Heart right ventricle (tissue), 16 donors: ENCODE measurements around the gene CDK10. TPM values are rescaled to one million over a fixed set of nuclear protein-coding genes. Genes with fewer than 3 reads are reported as not detected.

Experiments used
- ATAC-seq, 8 donors: fragments of 200-7000 bp; cut with Tn5 transposase; one replicate each; pipeline ENCODE4 v1.9.1; 2020; ENCODE audit warnings: mild to moderate bottlenecking in 8 of 8, moderate library complexity in 8 of 8, moderate number of reproducible peaks in 1 of 8
- DNase-seq, 2 donors: peaks; one replicate each; pipeline ENCODE4 v3.0.0-alpha.2; 2020
- H3K27ac ChIP-seq, 10 donors: fragments of 200-600 bp; sonication (generic) in 2 of 10; one replicate each; pipeline versions ENCODE4 v1.5.0 to v1.8.0; 2020 to 2022; ENCODE audit warnings: mild to moderate bottlenecking in 3 of 10
- H3K27me3 ChIP-seq, 7 donors: fragments of 200-600 bp; one replicate each; pipeline ENCODE4 v1.8.0; 2021 to 2022; ENCODE audit warnings: mild to moderate bottlenecking in 2 of 7
- H3K36me3 ChIP-seq, 9 donors: fragments of 200-600 bp; sonication (generic) in 1 of 9; one replicate each; pipeline versions ENCODE4 v1.5.0 to v1.8.0; 2020 to 2022; ENCODE audit warnings: mild to moderate bottlenecking in 2 of 9
- H3K4me1 ChIP-seq, 9 donors: fragments of 200-600 bp; sonication (generic) in 1 of 9; one replicate each; pipeline versions ENCODE4 v1.5.0 to v1.8.0; 2020 to 2022; ENCODE audit warnings: mild to moderate bottlenecking in 4 of 9
- H3K4me3 ChIP-seq, 10 donors: fragments of 200-600 bp; sonication (generic) in 2 of 10; one replicate each; pipeline versions ENCODE4 v1.5.0 to v1.8.0; 2020 to 2022; ENCODE audit warnings: mild to moderate bottlenecking in 7 of 10, moderate library complexity in 2 of 10
- H3K9me3 ChIP-seq, 11 donors: fragments of 200-600 bp in 10 of 11; sonication (generic) in 2 of 11; one replicate each; pipeline versions ENCODE4 v1.5.0 to v1.8.0; 2013 to 2022; ENCODE audit warnings: mild to moderate bottlenecking in 2 of 11, control low read depth in 1 of 11, moderate library complexity in 1 of 11
- CTCF ChIP-seq, 9 donors: fragments of 200-600 bp; sonication (generic) in 2 of 9; IDR thresholded peaks; one replicate each; pipeline versions ENCODE4 v1.5.0 to v1.8.0; 2021 to 2022; ENCODE audit warnings: antibody characterized with exemption in 9 of 9, mild to moderate bottlenecking in 5 of 9, moderate library complexity in 1 of 9
- WGBS, 2 donors: extraction: QIAGEN DNeasy Blood & Tissue Kit; methylation state at CpG; one replicate each; pipeline ENCODE4 v1.1.7; 2013; ENCODE audit warnings: inconsistent platforms in 1 of 2; 5-methylcytosine and 5-hydroxymethylcytosine counted together
- intact Hi-C, 10 donors: fragments of 100-400 bp; cut with DNase I; formaldehyde crosslinking; loops; one replicate each; pipeline versions ENCODE4 v1.11.1 to v1.14.2; 2022
- polyA plus RNA-seq, 2 donors: library from polyadenylated mRNA; stranded (reverse); fragments of 200-250 nt; gene quantifications; one replicate each; pipeline ENCODE4 v1.2.3, GENCODE V29; 2013
- total RNA-seq, 10 donors: library from RNA; stranded (reverse); fragmentation: NEBNext Ultra II Directional in 3 of 10; extraction: Animal tissue kit (Norgen Biotek cat#: 25700) in 3 of 10; gene quantifications; one replicate each; pipeline versions ENCODE4 v1.2.1 to v1.2.4, GENCODE V29; 2021 to 2023
- donor health status: Arrhythmogenic right ventricular cardiomyopathy.
- donor health status: ischemic (EF 13 %, LVEDD 7.1; RV severe dilation, severe dysfunction).
- donor health status: healthy with polysubstance abuse.
- donor health status: DM: no; HTN: yes; CAD: no.
- donor health status: DM: no; HTN: no; CAD: no.
- donor health status: ischemic (EF 25% LVEDD 6.9; RV normal size, moderate dysfunction).
- donor health status: ischemic (EF 25% LVEDD 5.7; RV mildly dilated, moderate dysfunction).
- donor health status: healthy.
- donor health status: DM: yes; HTN: yes; CAD: no.
- donor health status: Ischemic cardiomyopathy.
- donor health status: ischemic (EF 35%, LVEDD 5.7; RV mildly dilated, moderate dysfunction).
- donor health status: nonischemic (EF 11% LVEDD 7.7; RV severe dilation, severe dysfunction).
- donor health status: DM: yes; HTN: yes; CAD: no.
- donor health status: PGD.
- donor health status: ischemic (EF 29% LVEDD 5.4; RV normal size, mild dysfunction).
- donor health status: nonischemic (EF 23%, LVEDD 6.1; RV moderate dilation, normal function).

CDK10 gene
- total and polyA plus RNA-seq, 12 donors: 14.7 to 63.4 (median 21.7) TPM

DNA sequence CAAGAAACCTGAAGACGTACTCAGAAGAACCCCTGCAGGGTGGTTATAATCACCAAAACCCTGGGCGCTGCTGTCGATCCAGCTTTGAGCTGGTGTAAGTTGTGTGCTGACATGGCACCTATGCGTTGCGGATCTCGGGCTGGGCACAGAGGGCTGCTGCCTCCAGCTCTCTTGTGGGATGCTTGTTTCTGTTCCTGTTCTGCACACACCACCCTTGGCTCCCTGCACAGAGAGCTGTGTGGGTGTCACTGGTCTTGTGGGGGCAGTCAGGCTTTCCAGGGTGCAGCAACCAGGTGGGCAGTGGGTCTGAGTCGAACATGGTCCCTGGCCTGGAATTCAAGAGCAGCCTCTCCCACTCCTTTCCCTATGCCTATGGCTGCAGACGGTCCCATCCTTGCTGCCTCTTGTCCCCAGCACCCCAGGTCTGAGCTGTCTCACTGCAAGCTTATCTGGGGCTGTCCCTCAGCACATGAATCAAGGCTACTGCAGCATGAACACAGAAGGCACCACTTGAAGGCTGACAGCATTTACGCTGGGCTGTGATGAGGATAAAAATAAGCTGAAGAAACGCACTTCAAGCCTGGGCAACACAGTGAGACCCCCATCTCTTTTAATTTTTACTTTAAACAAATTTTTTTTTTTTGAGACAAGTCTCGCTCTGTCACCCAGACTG, 55.0 kb downstream of the CDK10 start:
- H3K9me3 ChIP-seq: no peaks in the 10 kb centered on the region
- intact Hi-C loops: no loop called here
- H3K36me3 ChIP-seq: peaks cover 0 to 75% (median 38%) of the 10 kb centered on the region in 9 donors
- H3K4me3 ChIP-seq: no peak overlapping the region
- H3K4me1 ChIP-seq: peaks cover 0 to 3% (median 0%) of the 10 kb centered on the region in 9 donors
- no peak overlapping the region for H3K27ac ChIP-seq
- whole genome bisulfite sequencing, 2 donors: 77 to 79% methylated on average over 11 of the region's 11 CpGs
- no peaks in the 10 kb centered on the region for H3K27me3 ChIP-seq
- ATAC-seq (peak in 4 of 8 donors; percentile 9 to 28 (median 16)), DNase-seq (no peak)
- TF ChIP-seq CTCF (IDR thresholded peaks at IDR 0.05): no peak

GRCh38 chr16:89742948-89743347, 56.5 kb downstream of the CDK10 start:
- Histone ChIP-seq H3K27ac (no peak overlapping the region), H3K4me3 (no peak overlapping the region), H3K9me3 (no peaks in the 10 kb centered on the region), H3K36me3 (peaks cover 0 to 73% (median 26%) of the 10 kb centered on the region in 9 donors), H3K27me3 (no peaks in the 10 kb centered on the region), H3K4me1 (no peaks in the 10 kb centered on the region)
- DNase-seq (no peak), ATAC-seq (no peak)
- intact Hi-C loops: no loop called here
- no peak for TF ChIP-seq CTCF (IDR thresholded peaks at IDR 0.05)
- WGBS, 2 donors: 76 to 81% methylated on average over 4 of the region's 4 CpGs

DNA sequence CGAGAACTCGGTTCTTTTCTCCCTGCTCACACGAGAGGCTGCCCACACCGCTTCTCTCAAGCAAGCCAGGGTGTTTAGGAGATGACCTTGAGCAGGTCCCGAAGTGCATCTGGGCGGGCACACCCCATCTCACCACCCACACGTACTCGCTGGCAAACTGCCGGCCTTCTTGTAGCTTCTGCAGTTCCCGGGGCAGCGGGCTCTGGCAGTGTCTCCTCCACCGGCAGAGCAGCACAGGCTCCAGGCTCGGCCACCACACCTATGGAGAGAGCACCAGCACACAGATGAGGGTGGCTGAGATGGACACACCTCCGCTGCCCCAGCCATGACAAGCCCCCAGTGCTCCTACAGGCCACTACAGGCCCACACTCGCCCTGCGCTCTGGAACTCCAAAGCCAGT, 58.3 kb downstream of the CDK10 start:
- H3K27ac ChIP-seq: no peak overlapping the region
- DNase-seq (peak; percentile 39 to 48), ATAC-seq (peak in 6 of 8 donors; percentile 15 to 58 (median 26))
- H3K27me3 ChIP-seq: no peaks in the 10 kb centered on the region
- TF ChIP-seq CTCF (IDR thresholded peaks at IDR 0.05): no peak
- intact Hi-C loops: loop anchor here in 1 of 10 donors (5.0 kb wide), 1 partner anchor 918 kb away; no protein-coding TSS in a partner anchor
- 68 to 73% methylated on average over 16 of the region's 16 CpGs for WGBS, 2 donors
- no peak overlapping the region for H3K4me3 ChIP-seq
- peaks cover 0 to 3% (median 0%) of the 10 kb centered on the region in 9 donors for H3K4me1 ChIP-seq
- no peaks in the 10 kb centered on the region for H3K9me3 ChIP-seq
- peaks cover 0 to 64% (median 10%) of the 10 kb centered on the region in 9 donors for H3K36me3 ChIP-seq

Other genes starting within 250 kb of the CDK10 start
- gene ANKRD11, start 196.1 kb upstream of the CDK10 start, total RNA-seq: 10 to 100 TPM; 55.9 to 93.6 (median 67.4) TPM
- 10 to 100 TPM; 47.7 to 65.5 TPM for gene ANKRD11, start 196.1 kb upstream of the CDK10 start, polyA plus RNA-seq
- gene SPG7, start 178.3 kb upstream of the CDK10 start, total RNA-seq: 100 to 1,000 TPM in 5 of 10 donors, 10 to 100 TPM in 5; 85.4 to 145 (median 101) TPM
- 100 to 1,000 TPM in 1 of 2 donors, 10 to 100 TPM in 1; 69.8 to 116 TPM for gene SPG7, start 178.3 kb upstream of the CDK10 start, polyA plus RNA-seq
- 1,000 to 10,000 TPM in 4 of 10 donors, 100 to 1,000 TPM in 6; 786 to 1,426 (median 935) TPM for gene RPL13, start 126.0 kb upstream of the CDK10 start, total RNA-seq
- 1,000 to 10,000 TPM; 3,221 to 7,398 TPM for gene RPL13, start 126.0 kb upstream of the CDK10 start, polyA plus RNA-seq
- gene CPNE7, start 110.9 kb upstream of the CDK10 start, total RNA-seq: under 1 TPM in 1 of 10 donors, not detected in 9; 0.16 TPM
- gene CPNE7, start 110.9 kb upstream of the CDK10 start, polyA plus RNA-seq: under 1 TPM in 1 of 2 donors, not detected in 1; 0.33 TPM
- not detected for gene DPEP1, start 73.0 kb upstream of the CDK10 start, total RNA-seq
- under 1 TPM in 1 of 2 donors, not detected in 1; 0.09 TPM for gene DPEP1, start 73.0 kb upstream of the CDK10 start, polyA plus RNA-seq
- 10 to 100 TPM; 31.5 to 47.4 (median 36.7) TPM for gene CHMP1A, start 29.0 kb upstream of the CDK10 start, total RNA-seq
- 10 to 100 TPM; 30.6 to 71.4 TPM for gene CHMP1A, start 29.0 kb upstream of the CDK10 start, polyA plus RNA-seq
- gene SPATA33, start 28.9 kb upstream of the CDK10 start, total RNA-seq: 1 to 10 TPM in 9 of 10 donors, under 1 TPM in 1; 0.76 to 4.6 (median 2.4) TPM
- 1 to 10 TPM; 4.1 TPM for gene SPATA33, start 28.9 kb upstream of the CDK10 start, polyA plus RNA-seq
- gene SPATA2L, start 15.0 kb downstream of the CDK10 start, total RNA-seq: 1 to 10 TPM; 1.9 to 4.1 (median 2.9) TPM
- 10 to 100 TPM in 1 of 2 donors, 1 to 10 TPM in 1; 3.2 to 13.0 TPM for gene SPATA2L, start 15.0 kb downstream of the CDK10 start, polyA plus RNA-seq
- gene VPS9D1, start 34.2 kb downstream of the CDK10 start, total RNA-seq: 10 to 100 TPM in 9 of 10 donors, 1 to 10 TPM in 1; 9.3 to 15.6 (median 11.8) TPM
- gene VPS9D1, start 34.2 kb downstream of the CDK10 start, polyA plus RNA-seq: 10 to 100 TPM in 1 of 2 donors, 1 to 10 TPM in 1; 7.0 to 41.0 TPM
- gene ZNF276, start 34.8 kb downstream of the CDK10 start, total RNA-seq: 10 to 100 TPM in 9 of 10 donors, 1 to 10 TPM in 1; 8.2 to 16.0 (median 12.8) TPM
- 10 to 100 TPM; 12.2 to 29.3 TPM for gene ZNF276, start 34.8 kb downstream of the CDK10 start, polyA plus RNA-seq
- gene FANCA, start 130.0 kb downstream of the CDK10 start, total RNA-seq: 100 to 1,000 TPM in 1 of 10 donors, 1 to 10 TPM in 9; 1.0 to 101 (median 2.0) TPM
- gene FANCA, start 130.0 kb downstream of the CDK10 start, polyA plus RNA-seq: 1 to 10 TPM; 2.8 to 4.0 TPM
- 1 to 10 TPM in 6 of 10 donors, under 1 TPM in 4; 0.46 to 1.9 (median 1.2) TPM for gene SPIRE2, start 141.8 kb downstream of the CDK10 start, total RNA-seq
- 1 to 10 TPM in 1 of 2 donors, under 1 TPM in 1; 0.52 to 1.5 TPM for gene SPIRE2, start 141.8 kb downstream of the CDK10 start, polyA plus RNA-seq
- gene TCF25, start 186.9 kb downstream of the CDK10 start, total RNA-seq: 100 to 1,000 TPM in 3 of 10 donors, 10 to 100 TPM in 7; 77.5 to 112 (median 94.8) TPM
- gene TCF25, start 186.9 kb downstream of the CDK10 start, polyA plus RNA-seq: 100 to 1,000 TPM in 1 of 2 donors, 10 to 100 TPM in 1; 88.3 to 101 TPM
- 1 to 10 TPM in 6 of 10 donors, under 1 TPM in 4; 0.64 to 2.0 (median 1.3) TPM for gene MC1R, start 232.2 kb downstream of the CDK10 start, total RNA-seq
- gene MC1R, start 232.2 kb downstream of the CDK10 start, polyA plus RNA-seq: 1 to 10 TPM; 1.6 to 4.5 TPM
- 1 to 10 TPM in 5 of 10 donors, under 1 TPM in 5; 0.53 to 7.6 (median 0.96) TPM for gene TUBB3, start 236.7 kb downstream of the CDK10 start, total RNA-seq
- gene TUBB3, start 236.7 kb downstream of the CDK10 start, polyA plus RNA-seq: 10 to 100 TPM in 1 of 2 donors, under 1 TPM in 1; 0.59 to 10.6 TPM